IMR-90 (cell line): ENCODE results near the gene MRPL4. TPM values are rescaled to one million over a fixed set of nuclear protein-coding genes. Genes with fewer than 3 reads are reported as not detected.

ENCODE experiments used
- ATAC-seq: fragments of 200-7000 bp; cut with Tn5 transposase; 2 replicates; pipeline ENCODE4 v1.9.1; 2020; ENCODE audit warnings: low read depth, mild to moderate bottlenecking, moderate library complexity
- BruUV-seq: library from RNA; stranded (reverse); fragments of 400-500 nt; replicated peaks from 2 replicates; lab custom pipeline; 2021; lab: Mats Ljungman, UMichigan
- CTCF ChIA-PET: fragments of 300-600 bp; formaldehyde crosslinking; extraction: SDS; loops from one replicate; lab custom pipeline; 2021; ENCODE audit warnings: antibody characterized with exemption; lab: Yijun Ruan, JAX
- POLR2A ChIA-PET: fragments of 300-600 bp; sonication (Branson Sonifier 250); formaldehyde crosslinking; loops from one replicate; lab custom pipeline; 2022; ENCODE audit warnings: antibody characterized with exemption; ENCODE audit not compliant: unreplicated experiment; lab: Charles Lee
- DNase-seq: peaks from one replicate; pipeline ENCODE4 v3.0.0; 2013
- H2AFZ ChIP-seq: replicated peaks from 2 replicates; pipeline ENCODE3; 2013; ENCODE audit warnings: low read length, mild to moderate bottlenecking; ENCODE audit not compliant: poor library complexity
- H2AK5ac ChIP-seq: 2 replicates; pipeline ENCODE4 v1.6.1; 2013; ENCODE audit warnings: low read depth, low read length, inconsistent platforms
- H2AK9ac ChIP-seq: replicated peaks from 2 replicates; pipeline ENCODE3; 2013; ENCODE audit warnings: mild to moderate bottlenecking, low read depth, low read length, moderate library complexity; ENCODE audit not compliant: poor library complexity
- H2BK120ac ChIP-seq: 2 replicates; pipeline ENCODE4 v1.6.1; 2013; ENCODE audit warnings: low read depth, low read length, inconsistent platforms
- H2BK15ac ChIP-seq: 3 replicates; pipeline ENCODE4 v1.6.1; 2013; ENCODE audit warnings: low read depth, low read length, inconsistent platforms
- H2BK20ac ChIP-seq: 2 replicates; pipeline ENCODE4 v1.6.1; 2013; ENCODE audit warnings: low read depth, mild to moderate bottlenecking, inconsistent platforms, low read length, moderate library complexity
- H2BK5ac ChIP-seq: 2 replicates; pipeline ENCODE4 v1.6.1; 2013; ENCODE audit warnings: mild to moderate bottlenecking, low read depth, low read length, inconsistent platforms; ENCODE audit not compliant: poor library complexity, severe bottlenecking
- H3K14ac ChIP-seq: replicated peaks from 2 replicates; pipeline ENCODE4 v1.6.1; 2013; ENCODE audit warnings: low read depth, low read length, inconsistent platforms
- H3K18ac ChIP-seq: 2 replicates; pipeline ENCODE4 v1.6.1; 2013; ENCODE audit warnings: low read depth, low read length, control low read depth
- H3K23ac ChIP-seq: 2 replicates; pipeline ENCODE4 v1.6.1; 2013; ENCODE audit warnings: low read depth, low read length, inconsistent platforms
- H3K27ac ChIP-seq: 2 replicates; pipeline ENCODE4 v1.5.1; 2013; ENCODE audit warnings: mild to moderate bottlenecking, control low read depth, low read length; ENCODE audit not compliant: insufficient read depth
- H3K27me3 ChIP-seq: 2 replicates; pipeline ENCODE4 v1.6.1; 2013; ENCODE audit warnings: low read length; ENCODE audit not compliant: control insufficient read depth, insufficient read depth
- H3K36me3 ChIP-seq: 2 replicates; pipeline ENCODE4 v1.6.1; 2013; ENCODE audit warnings: low read length, mixed read lengths; ENCODE audit not compliant: control insufficient read depth, insufficient read depth
- H3K4ac ChIP-seq: 2 replicates; pipeline ENCODE4 v1.6.1; 2013; ENCODE audit warnings: low read depth, low read length, inconsistent platforms
- H3K4me1 ChIP-seq: 2 replicates; pipeline ENCODE4 v1.6.1; 2013; ENCODE audit warnings: low read length, mixed read lengths; ENCODE audit not compliant: control insufficient read depth, insufficient read depth
- H3K4me2 ChIP-seq: 2 replicates; pipeline ENCODE4 v1.6.1; 2013; ENCODE audit warnings: low read depth, mild to moderate bottlenecking, control low read depth, low read length, moderate library complexity
- H3K4me3 ChIP-seq: 2 replicates; pipeline ENCODE4 v1.5.1; 2013; ENCODE audit warnings: low read depth, mild to moderate bottlenecking, control low read depth, low read length, moderate library complexity; ENCODE audit not compliant: insufficient read depth
- H3K56ac ChIP-seq: 2 replicates; pipeline ENCODE4 v1.6.1; 2013; ENCODE audit warnings: low read length, inconsistent platforms; ENCODE audit not compliant: insufficient read depth; ENCODE audit errors: extremely low read depth
- H3K79me1 ChIP-seq, 2 experiments: 2 replicates each; pipeline ENCODE4 v1.6.1; 2013; ENCODE audit warnings: low read length in 2 of 2, inconsistent platforms in 1 of 2, low read depth in 1 of 2
- H3K9ac ChIP-seq: 2 replicates; pipeline ENCODE4 v1.6.1; 2013; ENCODE audit warnings: low read depth, low read length, control low read depth
- H3K9me1 ChIP-seq: 2 replicates; pipeline ENCODE4 v1.6.1; 2013; ENCODE audit warnings: low read length, inconsistent platforms; ENCODE audit not compliant: insufficient read depth
- H3K9me3 ChIP-seq: 2 replicates; pipeline ENCODE4 v1.6.1; 2013; ENCODE audit warnings: low read length; ENCODE audit not compliant: control insufficient read depth, insufficient read depth
- H4K20me1 ChIP-seq: 2 replicates; pipeline ENCODE4 v1.6.1; 2013; ENCODE audit warnings: low read length, inconsistent platforms; ENCODE audit not compliant: insufficient read depth
- H4K5ac ChIP-seq: 2 replicates; pipeline ENCODE4 v1.6.1; 2013; ENCODE audit warnings: mild to moderate bottlenecking, low read depth, low read length, control low read depth
- H4K8ac ChIP-seq, 2 experiments: 2 replicates each; pipeline ENCODE4 v1.6.1; 2013; ENCODE audit warnings: low read depth in 2 of 2, low read length in 2 of 2, control low read depth in 1 of 2, inconsistent platforms in 1 of 2
- H4K91ac ChIP-seq: 2 replicates; pipeline ENCODE4 v1.6.1; 2013; ENCODE audit warnings: low read depth, low read length, inconsistent platforms; ENCODE audit not compliant: insufficient read depth
- BHLHE40 ChIP-seq: fragments of 150-350 bp; IDR thresholded peaks from 2 replicates; pipeline ENCODE4 v1.6.1; 2016; ENCODE audit warnings: mild to moderate bottlenecking, low read depth, low read length
- CEBPB ChIP-seq: IDR thresholded peaks from 2 replicates; pipeline ENCODE4 v1.6.1; 2012; ENCODE audit warnings: low read depth, low read length, improper control_type of control experiment
- MAZ ChIP-seq: IDR thresholded peaks from 2 replicates; pipeline ENCODE4 v1.6.1; 2012; ENCODE audit warnings: low read depth, mild to moderate bottlenecking, low read length, improper control_type of control experiment, moderate library complexity, borderline replicate concordance
- MXI1 ChIP-seq: IDR thresholded peaks from 2 replicates; pipeline ENCODE4 v1.6.1; 2012; ENCODE audit warnings: low read depth, mild to moderate bottlenecking, low read length, moderate library complexity, borderline replicate concordance
- NFE2L2 ChIP-seq: fragments of 150-350 bp; IDR thresholded peaks from 2 replicates; pipeline ENCODE4 v1.6.1; 2016; ENCODE audit warnings: low read depth, mild to moderate bottlenecking, low read length
- POLR2A ChIP-seq: IDR thresholded peaks from 2 replicates; pipeline ENCODE4 v1.6.1; 2012; ENCODE audit warnings: mild to moderate bottlenecking, low read depth, low read length
- RCOR1 ChIP-seq: IDR thresholded peaks from 2 replicates; pipeline ENCODE4 v1.6.1; 2012; ENCODE audit warnings: mild to moderate bottlenecking, low read length, improper control_type of control experiment; ENCODE audit not compliant: insufficient replicate concordance
- RFX5 ChIP-seq: IDR thresholded peaks from 2 replicates; pipeline ENCODE4 v1.8.0; 2012; ENCODE audit warnings: low read depth, mild to moderate bottlenecking, low read length, moderate library complexity
- SMC3 ChIP-seq: fragments of 150-350 bp; IDR thresholded peaks from 2 replicates; pipeline ENCODE4 v1.6.1; 2016; ENCODE audit warnings: low read depth, mild to moderate bottlenecking, antibody characterized with exemption, low read length, moderate library complexity
- WGBS, 2 experiments: methylation state at CpG; one replicate each; pipeline versions ENCODE4 v1.1.5 to v1.1.7; 2013; ENCODE audit warnings: missing lambda C conversion rate in 2 of 2; ENCODE audit not compliant: insufficient read length in 1 of 2; ENCODE audit errors: extremely low coverage in 2 of 2; 5-methylcytosine and 5-hydroxymethylcytosine counted together
- dilution Hi-C: fragments of 300-500 bp; cut with HindIII; formaldehyde crosslinking; loops from one replicate; pipeline ENCODE4 v1.14.3; 2018; ENCODE audit warnings: low sequenced_read_pairs; ENCODE audit not compliant: unreplicated experiment
- in situ Hi-C: fragments of 300-500 bp; cut with MboI; formaldehyde crosslinking; loops from 3 replicates; pipeline ENCODE4 v1.14.3; 2019; ENCODE audit warnings: low sequenced_read_pairs, inconsistent platforms, mixed read lengths
- intact Hi-C: fragments of 100-400 bp; cut with micrococcal nuclease; formaldehyde crosslinking; loops from 2 replicates; pipeline ENCODE4 v1.10.0; 2022
- polyA plus RNA-seq, 3 experiments: library from polyadenylated mRNA; depleted of rRNA; stranded (reverse); fragments of >200 nt; gene quantifications; 2 replicates each; pipeline ENCODE4 v1.2.3, GENCODE V29; 2012; ENCODE audit warnings: low replicate concordance in 1 of 3
- total RNA-seq: library from RNA; depleted of rRNA; stranded (reverse); fragments of >200 nt; gene quantifications from 2 replicates; pipeline ENCODE4 v1.2.3, GENCODE V29; 2012
- TF ChIP-seq, protein P1 (sequence below): conservative IDR thresholded peaks from 2 replicates; pipeline ENCODE4 v1.5.1; 2012; ENCODE audit warnings: mild to moderate bottlenecking, low read depth, low read length, improper control_type of control experiment
- TF ChIP-seq, protein P2 (sequence below): fragments of 150-350 bp; IDR thresholded peaks from 2 replicates; pipeline ENCODE4 v1.6.1; 2017; ENCODE audit warnings: mild to moderate bottlenecking, antibody characterized with exemption, low read length, low read depth

The MRPL4 gene
- total and polyA plus RNA-seq, 2 of the 4 experiments (the other 2 are of a cell fraction): 32.8 to 108 TPM

DNA sequence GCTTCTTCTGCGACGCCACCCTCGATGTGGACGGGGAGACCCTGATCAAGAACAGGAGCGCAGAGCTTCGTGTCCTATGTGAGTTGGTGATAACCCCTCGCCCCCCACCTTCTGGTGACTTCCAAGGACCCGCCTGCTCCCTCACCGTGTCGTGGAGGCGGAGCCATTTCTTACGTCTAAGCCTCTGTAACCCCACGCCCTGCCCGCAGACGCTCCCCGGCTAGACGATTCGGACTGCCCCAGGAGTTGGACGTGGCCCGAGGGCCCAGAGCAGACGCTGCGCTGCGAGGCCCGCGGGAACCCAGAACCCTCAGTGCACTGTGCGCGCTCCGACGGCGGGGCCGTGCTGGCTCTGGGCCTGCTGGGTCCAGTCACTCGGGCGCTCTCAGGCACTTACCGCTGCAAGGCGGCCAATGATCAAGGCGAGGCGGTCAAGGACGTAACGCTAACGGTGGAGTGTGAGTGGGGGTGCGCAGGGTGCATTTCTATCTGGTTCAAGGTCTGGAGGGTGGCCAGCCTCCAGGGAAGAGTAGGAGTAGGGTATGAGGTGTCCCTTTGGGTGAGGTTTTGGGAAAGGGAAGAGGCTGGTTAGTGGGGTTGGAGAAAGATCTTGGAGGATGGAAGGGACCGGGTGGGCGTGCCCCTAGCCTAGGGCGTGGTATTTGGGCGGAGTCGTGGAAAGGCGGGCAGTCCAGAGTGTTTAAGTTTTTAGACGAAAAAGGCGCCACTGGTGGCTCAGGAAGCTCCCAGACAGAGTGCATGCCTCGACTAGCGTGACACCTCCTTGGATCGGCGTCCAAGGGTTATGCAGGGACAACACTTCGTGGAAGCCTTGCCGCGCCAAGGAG lies 41.0 kb downstream of the MRPL4 start:
- peaks cover 6% of the 10 kb centered on the region for H4K20me1 ChIP-seq
- ATAC-seq (no peak), DNase-seq (no peak)
- dilution Hi-C loops (no loop called here), in situ Hi-C loops (no loop called here), intact Hi-C loops (no loop called here)
- H4K5ac ChIP-seq: no peak overlapping the region; the same call in 1 of the 2 replicates
- ChIA-PET POLR2A (no interaction called here), CTCF (no interaction called here)
- 56% methylated on average over 32 of the region's 56 CpGs; no CpG with 5 or more reads in 1 of the 2 experiments for WGBS, 2 experiments
- H3K56ac ChIP-seq: no peak overlapping the region
- no peak overlapping the region for H3K18ac ChIP-seq
- H3K4me3 ChIP-seq: peak overlapping the region; percentile 25
- no peak overlapping the region for H3K23ac ChIP-seq
- peaks cover 0 to 4% of the 10 kb centered on the region in 2 experiments; a peak in 1 of 4 replicates for H3K79me1 ChIP-seq
- H3K9me3 ChIP-seq: no peaks in the 10 kb centered on the region
- peaks cover 14% of the 10 kb centered on the region; the same call in 1 of the 2 replicates for H3K36me3 ChIP-seq
- H2AK5ac ChIP-seq: peak overlapping the region; percentile 27; the same call in 1 of the 2 replicates
- H2AFZ ChIP-seq: peak overlapping the region; percentile 92
- no peak overlapping the region for H3K27ac ChIP-seq
- no peak overlapping the region for H3K4ac ChIP-seq
- no peaks in the 10 kb centered on the region; the same call in 1 of the 2 replicates for H3K27me3 ChIP-seq
- peaks cover 15% of the 10 kb centered on the region for H3K4me1 ChIP-seq
- H3K14ac ChIP-seq: no peak overlapping the region
- no peak overlapping the region for H4K91ac ChIP-seq
- no peak for TF ChIP-seq RCOR1
- TF ChIP-seq CEBPB: no peak
- TF ChIP-seq RFX5: no peak
- TF ChIP-seq, protein P1, sequence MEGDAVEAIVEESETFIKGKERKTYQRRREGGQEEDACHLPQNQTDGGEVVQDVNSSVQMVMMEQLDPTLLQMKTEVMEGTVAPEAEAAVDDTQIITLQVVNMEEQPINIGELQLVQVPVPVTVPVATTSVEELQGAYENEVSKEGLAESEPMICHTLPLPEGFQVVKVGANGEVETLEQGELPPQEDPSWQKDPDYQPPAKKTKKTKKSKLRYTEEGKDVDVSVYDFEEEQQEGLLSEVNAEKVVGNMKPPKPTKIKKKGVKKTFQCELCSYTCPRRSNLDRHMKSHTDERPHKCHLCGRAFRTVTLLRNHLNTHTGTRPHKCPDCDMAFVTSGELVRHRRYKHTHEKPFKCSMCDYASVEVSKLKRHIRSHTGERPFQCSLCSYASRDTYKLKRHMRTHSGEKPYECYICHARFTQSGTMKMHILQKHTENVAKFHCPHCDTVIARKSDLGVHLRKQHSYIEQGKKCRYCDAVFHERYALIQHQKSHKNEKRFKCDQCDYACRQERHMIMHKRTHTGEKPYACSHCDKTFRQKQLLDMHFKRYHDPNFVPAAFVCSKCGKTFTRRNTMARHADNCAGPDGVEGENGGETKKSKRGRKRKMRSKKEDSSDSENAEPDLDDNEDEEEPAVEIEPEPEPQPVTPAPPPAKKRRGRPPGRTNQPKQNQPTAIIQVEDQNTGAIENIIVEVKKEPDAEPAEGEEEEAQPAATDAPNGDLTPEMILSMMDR: no peak
- no peak for TF ChIP-seq POLR2A
- no peak for TF ChIP-seq NFE2L2
- no peak for TF ChIP-seq MXI1
- TF ChIP-seq, protein P2, sequence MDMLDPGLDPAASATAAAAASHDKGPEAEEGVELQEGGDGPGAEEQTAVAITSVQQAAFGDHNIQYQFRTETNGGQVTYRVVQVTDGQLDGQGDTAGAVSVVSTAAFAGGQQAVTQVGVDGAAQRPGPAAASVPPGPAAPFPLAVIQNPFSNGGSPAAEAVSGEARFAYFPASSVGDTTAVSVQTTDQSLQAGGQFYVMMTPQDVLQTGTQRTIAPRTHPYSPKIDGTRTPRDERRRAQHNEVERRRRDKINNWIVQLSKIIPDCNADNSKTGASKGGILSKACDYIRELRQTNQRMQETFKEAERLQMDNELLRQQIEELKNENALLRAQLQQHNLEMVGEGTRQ: no peak
- TF ChIP-seq MAZ: no peak
- no peak for TF ChIP-seq SMC3
- no peak for TF ChIP-seq BHLHE40
- H3K9ac ChIP-seq: no peak overlapping the region
- no peak overlapping the region for H2BK5ac ChIP-seq
- H3K4me2 ChIP-seq: peak overlapping the region; percentile 49
- no peak overlapping the region for H2BK15ac ChIP-seq
- H3K9me1 ChIP-seq: peaks cover 4% of the 10 kb centered on the region
- no peak overlapping the region for H2BK120ac ChIP-seq
- no TSS peak for BruUV-seq
- no peak overlapping the region for H2BK20ac ChIP-seq
- peak overlapping the region; percentile 83 for H2AK9ac ChIP-seq
- peak overlapping the region in 1 of 2 experiments; percentile 38; a peak in 2 of 4 replicates for H4K8ac ChIP-seq
